Breast epithelium (tissue), 4 donors: ENCODE measurements around the gene MBOAT2. TPM values are rescaled to one million over a fixed set of nuclear protein-coding genes. Genes with fewer than 3 reads are reported as not detected.

Experiments
- DNase-seq, 2 donors: peaks; one replicate each; pipeline ENCODE4 v3.0.0-alpha.2; 2019; ENCODE audit warnings: low spot score in 2 of 2
- H3K27ac ChIP-seq, 2 donors: fragments of 200-600 bp; sonication (generic) in 1 of 2; one replicate each; pipeline ENCODE4 v1.5.1; 2016 to 2019; ENCODE audit warnings: mild to moderate bottlenecking in 1 of 2
- H3K27me3 ChIP-seq, 2 donors: fragments of 200-600 bp; sonication (generic) in 1 of 2; one replicate each; pipeline versions ENCODE4 v1.5.1 to v1.6.0; 2017 to 2019; ENCODE audit warnings: control low read depth in 1 of 2, mild to moderate bottlenecking in 1 of 2
- H3K36me3 ChIP-seq: fragments of 200-600 bp; one replicate; pipeline ENCODE4 v1.5.1; 2019
- H3K4me1 ChIP-seq, 2 donors: fragments of 200-600 bp; sonication (generic); one replicate each; pipeline ENCODE4 v1.5.1; 2016 to 2019; ENCODE audit warnings: control low read depth in 1 of 2
- H3K4me3 ChIP-seq, 3 donors: fragments of 200-600 bp; sonication (generic); 1 replicate in 2 of 3; 2 replicates in 1 of 3; pipeline ENCODE4 v1.5.1; 2016 to 2019; ENCODE audit warnings: mild to moderate bottlenecking in 3 of 3, moderate library complexity in 2 of 3
- H3K9me3 ChIP-seq, 2 donors: fragments of 200-600 bp; sonication (generic) in 1 of 2; one replicate each; pipeline ENCODE4 v1.5.1; 2016 to 2019; ENCODE audit warnings: control low read depth in 1 of 2
- POLR2A ChIP-seq: fragments of 450-650 bp; IDR thresholded peaks from one replicate; pipeline ENCODE4 v1.6.1; 2016; ENCODE audit warnings: antibody characterized with exemption, mild to moderate bottlenecking, moderate library complexity
- POLR2AphosphoS5 ChIP-seq, 3 donors: sonication (generic); formaldehyde crosslinking; IDR thresholded peaks; one replicate each; pipeline ENCODE4 v1.6.1; 2017; ENCODE audit warnings: antibody characterized with exemption in 3 of 3
- intact Hi-C: fragments of 100-400 bp; cut with DNase I; formaldehyde crosslinking; loops from one replicate; pipeline ENCODE4 v1.15.1; 2023; ENCODE audit warnings: low total_unique reads
- total RNA-seq, 3 donors: library from RNA; depleted of rRNA; stranded (reverse); fragments of >200 nt; gene quantifications; one replicate each; pipeline ENCODE4 v1.1.0, GENCODE V29; 2016
- TF ChIP-seq, protein P1 (sequence below), 3 donors: fragments of 450-650 bp; IDR thresholded peaks; one replicate each; pipeline ENCODE4 v1.5.1; 2016 to 2017; ENCODE audit warnings: antibody characterized with exemption in 3 of 3, mild to moderate bottlenecking in 3 of 3, moderate library complexity in 3 of 3

The MBOAT2 gene
- total RNA-seq, 3 donors from 2014 or later = 6.4 to 41.0 (median 23.6) TPM

DNA sequence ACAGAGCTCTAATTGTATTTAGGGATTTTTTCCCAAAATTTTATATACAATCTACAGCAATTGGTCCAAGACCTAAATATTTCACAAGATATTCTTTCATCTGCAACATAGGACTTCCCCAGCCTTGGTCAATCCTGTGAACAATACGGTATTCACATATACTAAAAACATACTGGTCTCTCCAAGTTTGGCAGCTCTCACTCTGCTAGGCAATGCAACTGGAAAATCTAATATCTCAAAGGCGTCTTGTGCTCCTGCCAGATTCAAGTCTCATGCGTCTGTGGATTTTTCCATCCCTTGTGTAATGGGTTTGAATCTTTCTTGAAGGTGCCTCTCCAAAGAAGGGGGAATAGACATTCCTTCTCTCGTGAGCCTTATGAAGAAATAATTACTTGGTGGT is 27.4 kb upstream of the MBOAT2 start:
- no peak overlapping the region for H3K27ac ChIP-seq
- H3K36me3 ChIP-seq = no peaks in the 10 kb centered on the region
- H3K27me3 ChIP-seq = no peaks in the 10 kb centered on the region
- TF ChIP-seq, protein P1, sequence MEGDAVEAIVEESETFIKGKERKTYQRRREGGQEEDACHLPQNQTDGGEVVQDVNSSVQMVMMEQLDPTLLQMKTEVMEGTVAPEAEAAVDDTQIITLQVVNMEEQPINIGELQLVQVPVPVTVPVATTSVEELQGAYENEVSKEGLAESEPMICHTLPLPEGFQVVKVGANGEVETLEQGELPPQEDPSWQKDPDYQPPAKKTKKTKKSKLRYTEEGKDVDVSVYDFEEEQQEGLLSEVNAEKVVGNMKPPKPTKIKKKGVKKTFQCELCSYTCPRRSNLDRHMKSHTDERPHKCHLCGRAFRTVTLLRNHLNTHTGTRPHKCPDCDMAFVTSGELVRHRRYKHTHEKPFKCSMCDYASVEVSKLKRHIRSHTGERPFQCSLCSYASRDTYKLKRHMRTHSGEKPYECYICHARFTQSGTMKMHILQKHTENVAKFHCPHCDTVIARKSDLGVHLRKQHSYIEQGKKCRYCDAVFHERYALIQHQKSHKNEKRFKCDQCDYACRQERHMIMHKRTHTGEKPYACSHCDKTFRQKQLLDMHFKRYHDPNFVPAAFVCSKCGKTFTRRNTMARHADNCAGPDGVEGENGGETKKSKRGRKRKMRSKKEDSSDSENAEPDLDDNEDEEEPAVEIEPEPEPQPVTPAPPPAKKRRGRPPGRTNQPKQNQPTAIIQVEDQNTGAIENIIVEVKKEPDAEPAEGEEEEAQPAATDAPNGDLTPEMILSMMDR (IDR thresholded peaks at IDR 0.05) = no peak
- TF ChIP-seq POLR2A = no peak
- no peak for TF ChIP-seq POLR2AphosphoS5 (IDR thresholded peaks at IDR 0.05)
- no peak for DNase-seq
- intact Hi-C loops = no loop called here
- no peak overlapping the region for H3K4me3 ChIP-seq
- no peaks in the 10 kb centered on the region for H3K4me1 ChIP-seq
- no peaks in the 10 kb centered on the region for H3K9me3 ChIP-seq

DNA sequence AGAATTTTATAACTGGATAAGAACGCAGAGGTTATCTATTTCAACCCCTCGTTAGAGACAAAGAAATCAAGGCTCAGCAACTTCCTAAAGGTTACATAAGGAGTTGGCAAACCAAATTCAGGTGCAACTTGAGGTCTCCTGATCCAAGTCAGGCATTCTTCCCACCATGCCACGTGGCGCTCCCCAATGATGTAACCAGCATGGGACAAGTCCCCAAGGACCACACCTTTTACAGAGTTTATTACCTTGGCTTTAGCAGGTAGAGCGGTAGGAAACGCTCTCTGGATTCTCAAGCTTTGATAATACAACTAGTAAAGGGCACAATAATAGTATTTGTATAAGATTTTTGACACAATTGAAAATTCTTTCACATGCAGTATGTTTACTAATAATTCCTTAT is 26.7 kb upstream of the MBOAT2 start:
- H3K27me3 ChIP-seq = no peaks in the 10 kb centered on the region
- H3K27ac ChIP-seq = no peak overlapping the region
- H3K9me3 ChIP-seq = no peaks in the 10 kb centered on the region
- no peaks in the 10 kb centered on the region for H3K4me1 ChIP-seq
- no peaks in the 10 kb centered on the region for H3K36me3 ChIP-seq
- TF ChIP-seq, protein P1 (IDR thresholded peaks at IDR 0.05) = no peak
- TF ChIP-seq POLR2A = no peak
- TF ChIP-seq POLR2AphosphoS5 (IDR thresholded peaks at IDR 0.05) = no peak
- H3K4me3 ChIP-seq = no peak overlapping the region
- DNase-seq = no peak
- intact Hi-C loops = no loop called here

DNA sequence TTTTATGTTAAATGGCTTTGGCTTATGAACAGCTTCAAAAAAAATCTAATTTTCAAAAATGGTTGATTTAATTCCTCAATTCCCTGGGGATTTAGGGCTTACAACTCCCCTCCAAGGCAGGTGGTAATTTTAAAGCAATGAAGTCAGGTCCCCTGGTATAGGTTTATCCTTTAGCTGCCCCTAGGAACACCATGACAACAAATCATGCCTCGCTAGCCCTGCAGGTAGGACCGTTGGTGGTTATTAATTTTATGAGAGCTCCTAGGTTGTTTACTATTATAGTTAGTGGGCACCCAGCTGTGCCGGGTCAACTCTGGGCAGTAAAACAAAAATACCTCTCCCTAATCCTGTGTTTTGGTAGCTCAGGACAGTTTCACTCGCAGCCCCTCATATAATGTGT is 26.2 kb upstream of the MBOAT2 start:
- no peaks in the 10 kb centered on the region for H3K4me1 ChIP-seq
- H3K4me3 ChIP-seq = no peak overlapping the region
- H3K27ac ChIP-seq = no peak overlapping the region
- intact Hi-C loops = no loop called here
- H3K36me3 ChIP-seq = no peaks in the 10 kb centered on the region
- TF ChIP-seq, protein P1 (IDR thresholded peaks at IDR 0.05) = no peak
- TF ChIP-seq POLR2AphosphoS5 (IDR thresholded peaks at IDR 0.05) = no peak
- TF ChIP-seq POLR2A = no peak
- no peaks in the 10 kb centered on the region for H3K9me3 ChIP-seq
- no peak for DNase-seq
- no peaks in the 10 kb centered on the region for H3K27me3 ChIP-seq

DNA sequence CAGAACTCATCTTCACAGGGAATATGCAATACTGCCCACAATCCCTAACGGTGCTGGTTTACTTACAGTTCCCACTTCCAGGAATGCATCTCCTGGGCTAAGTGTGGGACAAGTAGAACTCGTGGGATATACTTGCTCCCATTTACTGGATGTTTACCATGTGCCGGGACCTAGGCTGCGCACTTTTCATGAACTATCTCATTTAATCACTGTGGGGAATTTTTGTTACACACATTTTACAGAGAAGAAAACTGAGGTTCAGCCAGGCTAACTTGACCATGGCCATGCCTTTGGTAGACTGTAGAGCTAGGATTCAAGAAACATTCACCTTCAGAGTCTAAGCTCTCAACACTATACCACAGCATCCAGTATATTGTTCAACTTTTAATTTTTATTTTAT is 24.4 kb upstream of the MBOAT2 start:
- no peak overlapping the region for H3K4me3 ChIP-seq
- H3K9me3 ChIP-seq = no peaks in the 10 kb centered on the region
- intact Hi-C loops = no loop called here
- no peak for TF ChIP-seq POLR2A
- TF ChIP-seq, protein P1 (IDR thresholded peaks at IDR 0.05) = no peak
- no peak for TF ChIP-seq POLR2AphosphoS5 (IDR thresholded peaks at IDR 0.05)
- H3K27ac ChIP-seq = no peak overlapping the region
- no peak for DNase-seq
- no peaks in the 10 kb centered on the region for H3K4me1 ChIP-seq
- no peaks in the 10 kb centered on the region for H3K27me3 ChIP-seq
- no peaks in the 10 kb centered on the region for H3K36me3 ChIP-seq

DNA sequence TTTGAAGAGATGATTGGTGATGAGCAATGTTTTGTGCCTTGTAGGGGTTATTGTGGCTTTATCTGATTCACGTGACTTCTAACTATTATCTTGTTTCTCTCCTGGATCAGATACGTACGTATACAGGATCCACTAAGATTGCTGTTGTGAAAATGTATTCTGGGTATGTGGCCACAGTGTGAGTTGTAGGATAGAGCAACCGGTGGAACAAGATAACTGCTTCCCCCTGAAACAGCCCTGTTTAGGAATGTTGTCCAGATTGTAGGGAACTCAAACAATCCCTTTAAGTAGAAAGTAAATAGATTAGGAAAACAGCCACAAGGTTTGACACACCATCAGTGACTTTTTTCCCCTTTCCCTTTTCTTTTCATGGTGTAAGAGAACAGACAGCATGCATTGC is 22.3 kb upstream of the MBOAT2 start:
- Histone ChIP-seq H3K4me3 (no peak overlapping the region), H3K27ac (no peak overlapping the region), H3K9me3 (no peaks in the 10 kb centered on the region), H3K27me3 (no peaks in the 10 kb centered on the region), H3K4me1 (no peaks in the 10 kb centered on the region), H3K36me3 (no peaks in the 10 kb centered on the region)
- no peak for DNase-seq
- TF ChIP-seq POLR2A = no peak
- TF ChIP-seq POLR2AphosphoS5 (IDR thresholded peaks at IDR 0.05) = no peak
- TF ChIP-seq, protein P1 (IDR thresholded peaks at IDR 0.05) = no peak
- intact Hi-C loops = no loop called here
